A549 (cell line): ENCODE data around the gene NR4A1. TPM values are rescaled to one million over a fixed set of nuclear protein-coding genes. Genes with fewer than 3 reads are reported as not detected.
A peak's percentile ranks its signal among the peaks of the same experiment; 100 is the strongest.

ENCODE experiments used
- ATAC-seq, 2 experiments: fragments of 200-7000 bp in 1 of 2; fragments of >200 bp in 1 of 2; cut with Nextera tagmentation in 1 of 2; cut with Tn5 transposase in 1 of 2; 3 replicates each; pipeline versions ENCODE4 v1.8.0 to v1.9.1; 2018 to 2020; ENCODE audit warnings: mild to moderate bottlenecking in 1 of 2, moderate library complexity in 1 of 2
- CTCF ChIA-PET: fragments of 300-600 bp; sonication (Branson Sonifier 250); formaldehyde crosslinking; extraction: SDS; loops from one replicate; lab custom pipeline; 2021; ENCODE audit warnings: antibody characterized with exemption, inconsistent platforms; lab: Yijun Ruan, JAX
- POLR2A ChIA-PET: fragments of 350-600 bp; formaldehyde crosslinking; extraction: SDS; loops from one replicate; lab custom pipeline; 2021; ENCODE audit warnings: antibody characterized with exemption, inconsistent platforms; lab: Yijun Ruan, JAX
- DNase-seq, 2 experiments: peaks; one replicate each; pipeline versions ENCODE4 v3.0.0 to v3.0.0-alpha.2; 2011 to 2016; ENCODE audit warnings: low read depth in 1 of 2, low spot score in 1 of 2
- FAIRE-seq: peaks from 2 replicates; lab custom pipeline; 2011; peaks lifted over from hg19 to GRCh38; lab: Jason Lieb, UNC
- H3K27ac ChIP-seq, 2 experiments: fragments of >200 bp; sonication (Bioruptor Twin); formaldehyde crosslinking; 3 replicates each; pipeline ENCODE4 v1.5.1; 2016 to 2017
- H3K4me1 ChIP-seq: fragments of >200 bp; sonication (Bioruptor Twin); formaldehyde crosslinking; 3 replicates; pipeline ENCODE4 v1.6.1; 2016
- H3K4me2 ChIP-seq: fragments of >200 bp; sonication (Bioruptor Twin); formaldehyde crosslinking; 3 replicates; pipeline ENCODE4 v1.6.1; 2016
- H3K4me3 ChIP-seq: fragments of >200 bp; sonication (Bioruptor Twin); formaldehyde crosslinking; 3 replicates; pipeline ENCODE4 v1.5.1; 2016
- H3K9me3 ChIP-seq: fragments of >200 bp; sonication (Bioruptor Twin); formaldehyde crosslinking; 3 replicates; pipeline ENCODE4 v1.6.1; 2016
- CBX8 ChIP-seq: fragments of 200-600 bp; sonication (generic); IDR thresholded peaks from 2 replicates; pipeline ENCODE4 v1.6.1; 2016
- CHD4 ChIP-seq: fragments of 200-600 bp; sonication (generic); IDR thresholded peaks from 2 replicates; pipeline ENCODE4 v1.6.1; 2016; ENCODE audit warnings: antibody characterized with exemption, mild to moderate bottlenecking, borderline replicate concordance
- EHF ChIP-seq: fragments of 250-450 bp; sonication (Bioruptor Pico); IDR thresholded peaks from 2 replicates; pipeline ENCODE4 v1.5.0; 2020; ENCODE audit warnings: mild to moderate bottlenecking
- EHMT2 ChIP-seq: fragments of 200-600 bp; sonication (generic); IDR thresholded peaks from 2 replicates; pipeline ENCODE4 v1.6.1; 2016; ENCODE audit warnings: antibody characterized with exemption, low read depth, mild to moderate bottlenecking, moderate library complexity
- ESRRA ChIP-seq: fragments of 150-350 bp; IDR thresholded peaks from 2 replicates; pipeline ENCODE4 v1.6.1; 2014; ENCODE audit warnings: mild to moderate bottlenecking, low read length, borderline replicate concordance
- FOSB ChIP-seq: fragments of 250-450 bp; sonication (Bioruptor Pico); IDR thresholded peaks from 2 replicates; pipeline ENCODE4 v1.5.0; 2020; ENCODE audit warnings: mild to moderate bottlenecking, moderate library complexity
- FOSL2 ChIP-seq, 2 experiments: fragments of 450-650 bp in 1 of 2; fragments of >200 bp in 1 of 2; sonication (Bioruptor Twin) in 1 of 2; formaldehyde crosslinking; IDR thresholded peaks; 2 replicates each; pipeline versions ENCODE4 v1.5.0 to v1.6.1; 2016 to 2020; ENCODE audit warnings: mild to moderate bottlenecking in 1 of 2, moderate library complexity in 1 of 2
- HDAC2 ChIP-seq: fragments of 200-600 bp; sonication (generic); IDR thresholded peaks from 2 replicates; pipeline ENCODE4 v1.6.1; 2016
- HEYL ChIP-seq: fragments of 250-450 bp; sonication (Bioruptor Pico); IDR thresholded peaks from 2 replicates; pipeline ENCODE4 v1.8.0; 2021; ENCODE audit warnings: mild to moderate bottlenecking, moderate library complexity
- HOXB13 ChIP-seq: fragments of 250-450 bp; sonication (Bioruptor Pico); IDR thresholded peaks from 2 replicates; pipeline ENCODE4 v1.5.0; 2020; ENCODE audit warnings: low read depth, mild to moderate bottlenecking, moderate library complexity
- HOXB5 ChIP-seq: fragments of 250-450 bp; sonication (Bioruptor Pico); IDR thresholded peaks from 2 replicates; pipeline ENCODE4 v1.5.0; 2020; ENCODE audit warnings: mild to moderate bottlenecking, moderate library complexity
- JUN ChIP-seq, 2 experiments: fragments of >200 bp; sonication (Bioruptor Twin); formaldehyde crosslinking; IDR thresholded peaks; 2 replicates in 1 of 2; 3 replicates in 1 of 2; pipeline ENCODE4 v1.6.1; 2016 to 2017
- KDM1A ChIP-seq: fragments of 200-600 bp; sonication (generic); IDR thresholded peaks from 2 replicates; pipeline ENCODE4 v1.6.1; 2016; ENCODE audit warnings: low read depth, mild to moderate bottlenecking
- KDM5A ChIP-seq: fragments of 200-600 bp; sonication (generic); IDR thresholded peaks from 2 replicates; pipeline ENCODE4 v1.6.1; 2016; ENCODE audit warnings: antibody characterized with exemption, mild to moderate bottlenecking
- MAFK ChIP-seq: fragments of 450-650 bp; IDR thresholded peaks from 2 replicates; pipeline ENCODE4 v1.6.1; 2014; ENCODE audit not compliant: partially characterized antibody
- MAZ ChIP-seq: fragments of 150-350 bp; IDR thresholded peaks from 2 replicates; pipeline ENCODE4 v1.6.1; 2014; ENCODE audit warnings: antibody characterized with exemption, low read depth, low read length, borderline replicate concordance
- MYC ChIP-seq: IDR thresholded peaks from 2 replicates; pipeline ENCODE4 v1.6.1; 2012; ENCODE audit warnings: mild to moderate bottlenecking, inconsistent platforms, low read length, improper control_type of control experiment, borderline replicate concordance
- NR3C1 ChIP-seq: fragments of >200 bp; sonication (Bioruptor Twin); formaldehyde crosslinking; IDR thresholded peaks from 3 replicates; pipeline ENCODE4 v1.6.1; 2017
- PHF8 ChIP-seq: fragments of 200-600 bp; sonication (generic); IDR thresholded peaks from 2 replicates; pipeline ENCODE4 v1.6.1; 2016; ENCODE audit warnings: low read depth, mild to moderate bottlenecking, antibody characterized with exemption, moderate library complexity, borderline replicate concordance
- POLR2A ChIP-seq: IDR thresholded peaks from 2 replicates; pipeline ENCODE4 v1.6.1; 2012; ENCODE audit warnings: mild to moderate bottlenecking, low read length
- RARB ChIP-seq: fragments of 250-450 bp; sonication (Bioruptor Pico); IDR thresholded peaks from 2 replicates; pipeline ENCODE4 v1.8.0; 2021; ENCODE audit warnings: mild to moderate bottlenecking, moderate library complexity
- RFX5 ChIP-seq: fragments of 450-650 bp; IDR thresholded peaks from 2 replicates; pipeline ENCODE4 v1.7.1; 2014; ENCODE audit warnings: antibody characterized with exemption, mild to moderate bottlenecking, moderate library complexity
- RNF2 ChIP-seq: fragments of 200-600 bp; sonication (generic); IDR thresholded peaks from 2 replicates; pipeline ENCODE4 v1.6.1; 2016; ENCODE audit warnings: low read depth, mild to moderate bottlenecking, antibody characterized with exemption, moderate library complexity, borderline replicate concordance
- SREBF2 ChIP-seq: fragments of 450-650 bp; IDR thresholded peaks from 2 replicates; pipeline ENCODE4 v1.6.1; 2014; ENCODE audit warnings: mild to moderate bottlenecking, moderate library complexity
- TFCP2L1 ChIP-seq: fragments of 250-450 bp; sonication (Bioruptor Pico); IDR thresholded peaks from 2 replicates; pipeline ENCODE4 v1.5.0; 2021; ENCODE audit warnings: mild to moderate bottlenecking
- ZSCAN20 ChIP-seq: fragments of 250-450 bp; sonication (Bioruptor Pico); IDR thresholded peaks from 2 replicates; pipeline ENCODE4 v1.8.0; 2022; ENCODE audit warnings: mild to moderate bottlenecking, moderate library complexity
- WGBS: methylation state at CpG from one replicate; pipeline ENCODE4 v1.1.6; 2017; ENCODE audit errors: missing lambda C conversion rate; 5-methylcytosine and 5-hydroxymethylcytosine counted together
- polyA plus RNA-seq, 4 experiments: library from polyadenylated mRNA; depleted of rRNA in 3 of 4; stranded (reverse); fragments of >200 nt; fragmentation: RNase III in 1 of 4; extraction: RNeasy Plus Mini Kit Qiagen cat#74134 plus additional on column Dnase treatment in 1 of 4; gene quantifications; 2 replicates in 3 of 4; 3 replicates in 1 of 4; pipeline ENCODE4 v1.2.3, GENCODE V29; 2011 to 2017
- TF ChIP-seq, protein P1 (sequence below): IDR thresholded peaks from 2 replicates; pipeline ENCODE4 v1.6.1; 2012; ENCODE audit warnings: low read depth, borderline replicate concordance
- TF ChIP-seq, protein P2 (sequence below): fragments of 200-600 bp; sonication (generic); IDR thresholded peaks from 2 replicates; pipeline ENCODE4 v1.6.1; 2016; ENCODE audit warnings: antibody characterized with exemption, mild to moderate bottlenecking, moderate library complexity
- TF ChIP-seq, protein P3 (sequence below): fragments of >200 bp; sonication (Bioruptor Twin); formaldehyde crosslinking; IDR thresholded peaks from 3 replicates; pipeline ENCODE4 v1.6.1; 2016
- TF ChIP-seq, protein P4 (sequence below): IDR thresholded peaks from 2 replicates; pipeline ENCODE4 v1.6.1; 2012
- TF ChIP-seq, protein P5 (sequence below): fragments of 450-650 bp; IDR thresholded peaks from 2 replicates; pipeline ENCODE4 v1.6.1; 2014; ENCODE audit warnings: antibody characterized with exemption
- TF ChIP-seq, protein P6 (sequence below): fragments of 250-450 bp; sonication (Bioruptor Pico); IDR thresholded peaks from 2 replicates; pipeline ENCODE4 v1.5.0; 2021; ENCODE audit warnings: mild to moderate bottlenecking, moderate library complexity, borderline replicate concordance
- TF ChIP-seq, protein P7 (sequence below): fragments of >200 bp; sonication (Bioruptor Twin); formaldehyde crosslinking; IDR thresholded peaks from 2 replicates; pipeline ENCODE4 v1.6.1; 2016

NR4A1 gene
- polyA plus RNA-seq, 2 of the 4 experiments (the other 2 are of a cell fraction), result 39.6 to 89.6 TPM

DNA sequence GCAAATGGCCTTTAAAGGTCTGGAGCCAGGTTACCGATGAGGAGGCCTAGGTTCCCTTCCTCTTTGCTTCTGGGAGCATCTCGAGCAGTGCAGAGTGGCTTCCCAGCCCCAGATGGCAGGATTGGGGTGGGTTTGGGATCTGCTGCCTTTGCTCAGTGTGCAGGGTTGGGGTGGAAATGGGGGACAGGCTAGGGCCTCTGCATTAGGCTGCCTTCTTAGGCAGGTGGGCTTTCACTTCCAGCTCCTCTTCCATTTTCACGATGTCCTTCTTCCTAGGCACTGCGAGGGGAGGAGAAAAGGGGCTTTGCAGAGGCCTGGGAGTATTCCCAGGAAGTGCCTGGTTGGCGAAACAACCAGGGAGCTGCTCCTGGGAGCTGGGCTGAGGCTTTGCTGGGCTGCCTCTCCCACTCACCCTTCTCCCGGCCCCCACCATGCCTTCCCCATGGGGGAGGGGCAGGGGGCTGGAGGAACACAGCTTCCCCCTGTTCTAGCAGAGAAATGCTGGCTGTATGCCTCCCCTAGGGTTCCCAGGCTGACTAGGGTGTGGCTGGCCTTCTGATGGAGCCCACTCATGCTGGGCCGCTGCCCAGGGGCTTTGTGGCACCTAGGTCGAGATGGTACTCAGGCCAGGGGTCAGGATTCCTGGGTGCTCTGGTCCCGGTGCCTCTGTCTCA, 2.4 kb downstream of the NR4A1 start:
- peak overlapping the region; percentile 96 for H3K4me2 ChIP-seq
- ChIA-PET CTCF (interaction anchor here (1.5 to 42.5 kb wide), 3 partner anchors 15 to 29 kb away, joined by 7 to 1730 read pairs (median 10); no protein-coding TSS in a partner anchor), POLR2A (no interaction called here)
- whole genome bisulfite sequencing, result 84% methylated on average over 9 of the region's 9 CpGs
- peaks cover 34% of the 10 kb centered on the region for H3K4me1 ChIP-seq
- DNase-seq (peak in 1 of 2 experiments; percentile 65), FAIRE-seq (no peak), ATAC-seq (no peak; a peak in 1 of 6 replicates)
- H3K27ac ChIP-seq, result peak overlapping the region in 1 of 2 experiments; percentile 95; a peak in 3 of 6 replicates
- H3K4me3 ChIP-seq, result peak overlapping the region; percentile 75
- no peaks in the 10 kb centered on the region for H3K9me3 ChIP-seq
- TF ChIP-seq HEYL (CRISPR knock-in tag) (no peak), HDAC2 (no peak), SREBF2 (no peak), KDM1A (no peak), EHF (CRISPR knock-in tag) (no peak; the same call in 1 of the 2 replicates), MAZ (peak; percentile 37; the same call in 1 of the 2 replicates), ESRRA (no peak), RARB (CRISPR knock-in tag) (peak; percentile 23; the same call in 1 of the 2 replicates), HOXB5 (CRISPR knock-in tag) (peak; percentile 74; the same call in 1 of the 2 replicates), CHD4 (no peak), JUN (IDR thresholded peaks at IDR 0.05) (no peak), POLR2A (no peak), ZSCAN20 (CRISPR knock-in tag) (no peak), RFX5 (no peak), TFCP2L1 (CRISPR knock-in tag) (peak; percentile 82), CBX8 (no peak), KDM5A (no peak), PHF8 (no peak), FOSL2 (IDR thresholded peaks at IDR 0.05) (no peak), FOSL2 (CRISPR knock-in tag; IDR thresholded peaks at IDR 0.05) (no peak), FOSB (peak; percentile 37), EHMT2 (no peak), RNF2 (no peak), NR3C1 (no peak), MYC (no peak), MAFK (peak; percentile 19), HOXB13 (CRISPR knock-in tag) (no peak)
- TF ChIP-seq, protein P1, sequence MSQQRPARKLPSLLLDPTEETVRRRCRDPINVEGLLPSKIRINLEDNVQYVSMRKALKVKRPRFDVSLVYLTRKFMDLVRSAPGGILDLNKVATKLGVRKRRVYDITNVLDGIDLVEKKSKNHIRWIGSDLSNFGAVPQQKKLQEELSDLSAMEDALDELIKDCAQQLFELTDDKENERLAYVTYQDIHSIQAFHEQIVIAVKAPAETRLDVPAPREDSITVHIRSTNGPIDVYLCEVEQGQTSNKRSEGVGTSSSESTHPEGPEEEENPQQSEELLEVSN, result no peak
- TF ChIP-seq, protein P2, sequence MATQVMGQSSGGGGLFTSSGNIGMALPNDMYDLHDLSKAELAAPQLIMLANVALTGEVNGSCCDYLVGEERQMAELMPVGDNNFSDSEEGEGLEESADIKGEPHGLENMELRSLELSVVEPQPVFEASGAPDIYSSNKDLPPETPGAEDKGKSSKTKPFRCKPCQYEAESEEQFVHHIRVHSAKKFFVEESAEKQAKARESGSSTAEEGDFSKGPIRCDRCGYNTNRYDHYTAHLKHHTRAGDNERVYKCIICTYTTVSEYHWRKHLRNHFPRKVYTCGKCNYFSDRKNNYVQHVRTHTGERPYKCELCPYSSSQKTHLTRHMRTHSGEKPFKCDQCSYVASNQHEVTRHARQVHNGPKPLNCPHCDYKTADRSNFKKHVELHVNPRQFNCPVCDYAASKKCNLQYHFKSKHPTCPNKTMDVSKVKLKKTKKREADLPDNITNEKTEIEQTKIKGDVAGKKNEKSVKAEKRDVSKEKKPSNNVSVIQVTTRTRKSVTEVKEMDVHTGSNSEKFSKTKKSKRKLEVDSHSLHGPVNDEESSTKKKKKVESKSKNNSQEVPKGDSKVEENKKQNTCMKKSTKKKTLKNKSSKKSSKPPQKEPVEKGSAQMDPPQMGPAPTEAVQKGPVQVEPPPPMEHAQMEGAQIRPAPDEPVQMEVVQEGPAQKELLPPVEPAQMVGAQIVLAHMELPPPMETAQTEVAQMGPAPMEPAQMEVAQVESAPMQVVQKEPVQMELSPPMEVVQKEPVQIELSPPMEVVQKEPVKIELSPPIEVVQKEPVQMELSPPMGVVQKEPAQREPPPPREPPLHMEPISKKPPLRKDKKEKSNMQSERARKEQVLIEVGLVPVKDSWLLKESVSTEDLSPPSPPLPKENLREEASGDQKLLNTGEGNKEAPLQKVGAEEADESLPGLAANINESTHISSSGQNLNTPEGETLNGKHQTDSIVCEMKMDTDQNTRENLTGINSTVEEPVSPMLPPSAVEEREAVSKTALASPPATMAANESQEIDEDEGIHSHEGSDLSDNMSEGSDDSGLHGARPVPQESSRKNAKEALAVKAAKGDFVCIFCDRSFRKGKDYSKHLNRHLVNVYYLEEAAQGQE, result no peak; the same call in 1 of the 2 replicates
- TF ChIP-seq, protein P3, sequence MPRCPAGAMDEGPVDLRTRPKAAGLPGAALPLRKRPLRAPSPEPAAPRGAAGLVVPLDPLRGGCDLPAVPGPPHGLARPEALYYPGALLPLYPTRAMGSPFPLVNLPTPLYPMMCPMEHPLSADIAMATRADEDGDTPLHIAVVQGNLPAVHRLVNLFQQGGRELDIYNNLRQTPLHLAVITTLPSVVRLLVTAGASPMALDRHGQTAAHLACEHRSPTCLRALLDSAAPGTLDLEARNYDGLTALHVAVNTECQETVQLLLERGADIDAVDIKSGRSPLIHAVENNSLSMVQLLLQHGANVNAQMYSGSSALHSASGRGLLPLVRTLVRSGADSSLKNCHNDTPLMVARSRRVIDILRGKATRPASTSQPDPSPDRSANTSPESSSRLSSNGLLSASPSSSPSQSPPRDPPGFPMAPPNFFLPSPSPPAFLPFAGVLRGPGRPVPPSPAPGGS, result no peak
- TF ChIP-seq, protein P4, sequence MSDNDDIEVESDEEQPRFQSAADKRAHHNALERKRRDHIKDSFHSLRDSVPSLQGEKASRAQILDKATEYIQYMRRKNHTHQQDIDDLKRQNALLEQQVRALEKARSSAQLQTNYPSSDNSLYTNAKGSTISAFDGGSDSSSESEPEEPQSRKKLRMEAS, result no peak
- TF ChIP-seq, protein P5, sequence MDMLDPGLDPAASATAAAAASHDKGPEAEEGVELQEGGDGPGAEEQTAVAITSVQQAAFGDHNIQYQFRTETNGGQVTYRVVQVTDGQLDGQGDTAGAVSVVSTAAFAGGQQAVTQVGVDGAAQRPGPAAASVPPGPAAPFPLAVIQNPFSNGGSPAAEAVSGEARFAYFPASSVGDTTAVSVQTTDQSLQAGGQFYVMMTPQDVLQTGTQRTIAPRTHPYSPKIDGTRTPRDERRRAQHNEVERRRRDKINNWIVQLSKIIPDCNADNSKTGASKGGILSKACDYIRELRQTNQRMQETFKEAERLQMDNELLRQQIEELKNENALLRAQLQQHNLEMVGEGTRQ, result no peak
- TF ChIP-seq, protein P6, sequence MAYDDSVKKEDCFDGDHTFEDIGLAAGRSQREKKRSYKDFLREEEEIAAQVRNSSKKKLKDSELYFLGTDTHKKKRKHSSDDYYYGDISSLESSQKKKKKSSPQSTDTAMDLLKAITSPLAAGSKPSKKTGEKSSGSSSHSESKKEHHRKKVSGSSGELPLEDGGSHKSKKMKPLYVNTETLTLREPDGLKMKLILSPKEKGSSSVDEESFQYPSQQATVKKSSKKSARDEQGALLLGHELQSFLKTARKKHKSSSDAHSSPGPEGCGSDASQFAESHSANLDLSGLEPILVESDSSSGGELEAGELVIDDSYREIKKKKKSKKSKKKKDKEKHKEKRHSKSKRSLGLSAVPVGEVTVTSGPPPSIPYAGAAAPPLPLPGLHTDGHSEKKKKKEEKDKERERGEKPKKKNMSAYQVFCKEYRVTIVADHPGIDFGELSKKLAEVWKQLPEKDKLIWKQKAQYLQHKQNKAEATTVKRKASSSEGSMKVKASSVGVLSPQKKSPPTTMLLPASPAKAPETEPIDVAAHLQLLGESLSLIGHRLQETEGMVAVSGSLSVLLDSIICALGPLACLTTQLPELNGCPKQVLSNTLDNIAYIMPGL (CRISPR knock-in tag), result peak; percentile 76; the same call in 1 of the 2 replicates
- TF ChIP-seq, protein P7, sequence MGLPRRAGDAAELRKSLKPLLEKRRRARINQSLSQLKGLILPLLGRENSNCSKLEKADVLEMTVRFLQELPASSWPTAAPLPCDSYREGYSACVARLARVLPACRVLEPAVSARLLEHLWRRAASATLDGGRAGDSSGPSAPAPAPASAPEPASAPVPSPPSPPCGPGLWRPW, result no peak
